Natural killer cell (primary cell): ENCODE measurements around the gene ADIRF. TPM values are rescaled to one million over a fixed set of nuclear protein-coding genes. Genes with fewer than 3 reads are reported as not detected.
A peak's percentile ranks its signal among the peaks of the same experiment; 100 is the strongest.

Experiments used
- ATAC-seq, 3 donors: fragments of 150-1000 bp in 2 of 3; fragments of 200-7000 bp in 1 of 3; cut with Tn5 transposase; 1 replicate in 1 of 3; 2 replicates in 2 of 3; pipeline ENCODE4 v1.10.0; 2021; ENCODE audit warnings: mild to moderate bottlenecking in 2 of 3, moderate library complexity in 2 of 3
- DNase-seq, 2 donors: peaks; one replicate each; pipeline versions ENCODE4 v3.0.0 to v3.0.0-alpha.2; 2013 to 2021; ENCODE audit warnings: mixed read lengths in 1 of 2
- H3K27ac ChIP-seq: one replicate; pipeline ENCODE4 v1.5.1; 2013; ENCODE audit warnings: mild to moderate bottlenecking, low read length
- H3K27me3 ChIP-seq: one replicate; pipeline ENCODE4 v1.6.1; 2013; ENCODE audit warnings: low read length; ENCODE audit not compliant: control insufficient read depth, insufficient read depth
- H3K36me3 ChIP-seq: one replicate; pipeline ENCODE4 v1.6.1; 2013; ENCODE audit warnings: low read length; ENCODE audit not compliant: control insufficient read depth, insufficient read depth
- H3K4me1 ChIP-seq: one replicate; pipeline ENCODE4 v1.6.1; 2013; ENCODE audit warnings: low read length; ENCODE audit not compliant: control insufficient read depth, insufficient read depth
- H3K4me3 ChIP-seq: one replicate; pipeline ENCODE4 v1.5.1; 2013; ENCODE audit warnings: low read length
- H3K9me3 ChIP-seq: one replicate; pipeline ENCODE4 v1.6.1; 2013; ENCODE audit warnings: low read length; ENCODE audit not compliant: control insufficient read depth, insufficient read depth
- H3K27ac Mint-ChIP-seq, 2 donors: one replicate each; pipeline ENCODE4 v1.8.0; 2022; ENCODE audit warnings: mild to moderate bottlenecking in 2 of 2, mixed read lengths in 2 of 2, moderate library complexity in 1 of 2
- H3K27me3 Mint-ChIP-seq, 2 donors: one replicate each; pipeline ENCODE4 v1.8.0; 2022; ENCODE audit warnings: low read depth in 2 of 2, mixed read lengths in 2 of 2
- H3K36me3 Mint-ChIP-seq: one replicate; pipeline ENCODE4 v1.8.0; 2022; ENCODE audit warnings: mixed read lengths
- H3K4me1 Mint-ChIP-seq, 2 donors: one replicate each; pipeline ENCODE4 v1.8.0; 2022; ENCODE audit warnings: mixed read lengths in 2 of 2
- H3K4me3 Mint-ChIP-seq: one replicate; pipeline ENCODE4 v1.8.0; 2022; ENCODE audit warnings: mild to moderate bottlenecking, moderate library complexity, mixed read lengths
- H3K9me3 Mint-ChIP-seq, 2 donors: one replicate each; pipeline ENCODE4 v1.8.0; 2022; ENCODE audit warnings: mixed read lengths in 2 of 2
- CTCF ChIP-seq: fragments of 200-600 bp; IDR thresholded peaks from one replicate; pipeline ENCODE4 v1.8.0; 2022; ENCODE audit warnings: antibody characterized with exemption
- WGBS: methylation state at CpG from one replicate; pipeline ENCODE4 v1.1.7; 2013; ENCODE audit warnings: missing lambda C conversion rate; ENCODE audit not compliant: insufficient coverage; 5-methylcytosine and 5-hydroxymethylcytosine counted together
- intact Hi-C: fragments of 100-400 bp; cut with micrococcal nuclease; formaldehyde crosslinking; loops from one replicate; pipeline ENCODE4 v1.14.2; 2022
- total RNA-seq, 4 donors: library from RNA; stranded (reverse); fragments of 120-200 nt in 1 of 4; gene quantifications; one replicate each; pipeline versions ENCODE4 v1.2.3 to v1.2.4, GENCODE V29; 2013 to 2022

The ADIRF gene
- total RNA-seq, 3 donors from 2014 or later (not counting 1 experiment from before 2014, with no cell fraction given) = not detected

GRCh38 chr10:86956848-86957448 is 11.3 kb upstream of the ADIRF start:
- peak overlapping the region in 1 of 2 donors; percentile 11 for H3K27ac Mint-ChIP-seq
- peaks cover 7% of the 10 kb centered on the region for H3K4me1 ChIP-seq
- TF ChIP-seq CTCF = no peak
- ATAC-seq = no peak
- no peaks in the 10 kb centered on the region for H3K27me3 ChIP-seq
- intact Hi-C loops = no loop called here
- no peak overlapping the region for H3K27ac ChIP-seq
- no peaks in the 10 kb centered on the region for H3K27me3 Mint-ChIP-seq
- no peak overlapping the region for H3K4me3 Mint-ChIP-seq
- 81% methylated on average over 7 of the region's 7 CpGs for WGBS
- peaks cover 10% of the 10 kb centered on the region for H3K9me3 ChIP-seq
- peaks cover 1 to 5% of the 10 kb centered on the region in 2 donors for H3K9me3 Mint-ChIP-seq
- no peaks in the 10 kb centered on the region for H3K36me3 ChIP-seq
- H3K36me3 Mint-ChIP-seq = peaks cover 5% of the 10 kb centered on the region
- no peak for DNase-seq
- H3K4me3 ChIP-seq = no peak overlapping the region
- no peaks in the 10 kb centered on the region for H3K4me1 Mint-ChIP-seq

DNA sequence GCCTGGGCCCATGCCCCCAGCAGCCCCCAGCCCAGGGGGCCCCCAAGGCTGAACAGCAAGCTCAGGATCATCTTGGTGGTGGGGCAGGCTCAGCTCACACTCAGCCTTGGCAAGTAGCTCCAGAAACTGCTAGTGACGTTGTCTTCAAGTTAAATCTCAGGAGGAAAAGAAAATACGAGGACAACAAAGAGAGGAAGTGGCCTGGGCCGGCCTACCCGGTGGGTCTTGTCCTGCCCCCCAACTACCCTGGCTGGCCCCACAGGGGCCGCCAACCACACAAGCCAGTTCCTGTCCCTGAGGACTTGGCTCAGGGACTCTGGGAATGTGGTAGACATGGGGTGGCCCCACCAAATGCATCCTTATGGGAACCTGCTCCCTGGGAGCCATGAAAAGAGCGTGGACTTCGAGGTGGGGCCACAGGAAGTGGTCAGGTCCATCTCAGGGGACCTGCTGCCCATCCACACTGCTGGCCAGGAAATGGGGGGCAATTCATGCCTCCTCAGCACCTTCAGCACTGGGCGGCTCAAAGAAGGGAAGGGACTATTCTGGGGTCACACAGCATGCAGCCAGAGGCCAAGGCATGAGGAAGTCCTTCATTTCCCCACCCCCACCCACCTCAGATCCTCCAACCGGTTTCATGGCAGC is 10.7 kb upstream of the ADIRF start, which contains the start of gene MMRN2:
TSS of gene MMRN2 (minus strand) at position 145 of the 645 bp plus-strand sequence. CDS start at position 71, 74 bp downstream.
- no peak for DNase-seq
- 44% methylated on average over 9 of the region's 9 CpGs for WGBS
- H3K4me3 Mint-ChIP-seq = no peak within 1 kb of the TSS

DNA sequence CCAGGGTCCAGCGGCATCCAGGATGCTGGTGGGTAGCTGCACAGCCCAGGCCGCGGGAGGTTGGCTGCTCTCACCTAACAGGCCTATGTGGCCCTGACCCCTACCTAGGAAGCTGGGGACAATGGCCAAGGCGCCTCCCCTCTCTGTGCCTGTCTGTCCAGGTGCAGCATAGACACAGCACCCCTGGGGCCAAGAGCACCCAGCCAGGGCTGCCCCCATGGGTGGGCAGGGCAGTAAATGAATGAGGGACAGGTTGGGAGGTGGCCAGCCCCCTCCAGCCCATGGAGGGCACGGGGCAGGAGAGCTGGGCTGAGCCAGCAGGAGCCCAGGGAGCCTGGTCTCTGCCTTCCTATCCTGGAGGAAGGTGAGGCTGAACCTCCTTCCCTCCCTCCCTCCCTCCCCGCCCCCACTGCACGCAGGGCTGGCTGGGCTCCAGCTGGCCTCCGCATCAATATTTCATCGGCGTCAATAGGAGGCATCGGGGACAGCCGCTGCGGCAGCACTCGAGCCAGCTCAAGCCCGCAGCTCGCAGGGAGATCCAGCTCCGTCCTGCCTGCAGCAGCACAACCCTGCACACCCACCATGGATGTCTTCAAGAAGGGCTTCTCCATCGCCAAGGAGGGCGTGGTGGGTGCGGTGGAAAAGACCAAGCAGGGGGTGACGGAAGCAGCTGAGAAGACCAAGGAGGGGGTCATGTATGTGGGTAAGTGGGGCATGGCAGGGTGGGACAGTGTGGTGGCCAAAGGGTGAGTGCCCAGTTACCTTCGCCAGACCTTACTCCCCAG is 10.0 kb upstream of the ADIRF start, which contains the start of gene SNCG:
TSS of gene SNCG (plus strand) at position 484 of the 785 bp plus-strand sequence. CDS start at position 583, 99 bp downstream.
- 71% methylated on average over 22 of the region's 22 CpGs for WGBS
- Histone ChIP-seq H3K27me3 (no peaks in the 10 kb centered on the region), H3K4me1 (peaks cover 13% of the 10 kb centered on the region), H3K27ac (no peak within 1 kb of the TSS), H3K9me3 (peaks cover 2% of the 10 kb centered on the region), H3K4me3 (no peak within 1 kb of the TSS), H3K36me3 (no peaks in the 10 kb centered on the region)
- Mint-ChIP-seq H3K4me3 (no peak within 1 kb of the TSS), H3K27me3 (no peaks in the 10 kb centered on the region), H3K4me1 (no peaks in the 10 kb centered on the region), H3K9me3 (no peaks in the 10 kb centered on the region), H3K27ac (no peak within 1 kb of the TSS), H3K36me3 (no peaks in the 10 kb centered on the region)
- no peak for DNase-seq
- no peak for ATAC-seq
- TF ChIP-seq CTCF = no peak
- intact Hi-C loops = no loop called here

More for the DNA sequence above, 10.7 kb upstream of the ADIRF start, which contains the start of gene MMRN2:
- intact Hi-C loops = no loop called here
- H3K4me1 Mint-ChIP-seq = no peaks in the 10 kb centered on the region
- Histone ChIP-seq H3K4me1 (peaks cover 12% of the 10 kb centered on the region), H3K4me3 (no peak within 1 kb of the TSS), H3K36me3 (no peaks in the 10 kb centered on the region), H3K27ac (no peak within 1 kb of the TSS), H3K27me3 (no peaks in the 10 kb centered on the region), H3K9me3 (peaks cover 4% of the 10 kb centered on the region)
- no peaks in the 10 kb centered on the region for H3K9me3 Mint-ChIP-seq
- no peak for TF ChIP-seq CTCF
- H3K36me3 Mint-ChIP-seq = no peaks in the 10 kb centered on the region
- no peak for ATAC-seq
- no peaks in the 10 kb centered on the region for H3K27me3 Mint-ChIP-seq
- H3K27ac Mint-ChIP-seq = peak within 1 kb of the TSS in 1 of 2 donors; percentile 11
